HCT116 (cell line): ENCODE results near the gene TBK1. TPM values are rescaled to one million over a fixed set of nuclear protein-coding genes. Genes with fewer than 3 reads are reported as not detected.

ENCODE experiments used
- ATAC-seq: fragments of 200-7000 bp; cut with Tn5 transposase; 2 replicates; pipeline ENCODE4 v1.9.1; 2020; ENCODE audit warnings: mild to moderate bottlenecking, moderate library complexity
- Bru-seq: library from RNA; stranded (reverse); fragments of 400-500 nt; gene quantifications from one replicate; lab custom pipeline; 2021; lab: Mats Ljungman, UMichigan
- BruChase-seq, 2 experiments: library from RNA; stranded (reverse); fragments of 400-500 nt; gene quantifications; one replicate each; lab custom pipeline; 2021; lab: Mats Ljungman, UMichigan
- BruUV-seq: library from RNA; stranded (reverse); fragments of 400-500 nt; replicated peaks from 2 replicates; lab custom pipeline; 2021; lab: Mats Ljungman, UMichigan
- CTCF ChIA-PET: fragments of 300-600 bp; sonication (Branson Sonifier 250); formaldehyde crosslinking; loops from one replicate; lab custom pipeline; 2021; ENCODE audit warnings: antibody characterized with exemption; lab: Charles Lee
- POLR2A ChIA-PET: fragments of 300-600, 350-600 bp; sonication (Branson Sonifier 250); formaldehyde crosslinking; loops from one replicate; lab custom pipeline; 2021; ENCODE audit warnings: antibody characterized with exemption; lab: Charles Lee
- RAD21 ChIA-PET, 2 experiments: fragments of 300-600 bp; sonication (Branson Sonifier 250); formaldehyde crosslinking; loops; one replicate each; lab custom pipeline; 2023; ENCODE audit warnings: low total read pairs in 2 of 2; ENCODE audit not compliant: uncharacterized antibody in 2 of 2, unreplicated experiment in 2 of 2, low non-redundant PET in 1 of 2; lab: Charles Lee
- DNase-seq: peaks from one replicate; pipeline ENCODE4 v3.0.0-alpha.2; 2010; ENCODE audit warnings: low read depth, low spot score
- H2AFZ ChIP-seq: fragments of 200-600 bp; shearing (Covaris generic), sonication (generic); 2 replicates; pipeline ENCODE4 v1.6.1; 2017; ENCODE audit warnings: low read depth, mixed run types, mixed read lengths, antibody characterized with exemption, low read length; ENCODE audit not compliant: poor library complexity, severe bottlenecking
- H3K27ac ChIP-seq: 2 replicates; pipeline ENCODE4 v1.5.1; 2012; ENCODE audit warnings: low read depth, low read length
- H3K27me3 ChIP-seq: fragments of 200-600 bp; sonication (generic); 2 replicates; pipeline ENCODE4 v1.6.1; 2016; ENCODE audit warnings: mixed run types, low read length, mixed read lengths; ENCODE audit not compliant: insufficient read depth
- H3K36me3 ChIP-seq, 2 experiments: fragments of 200-500 bp in 1 of 2; fragments of 200-600 bp in 1 of 2; sonication (Bioruptor generic) in 1 of 2; sonication (generic) in 1 of 2; 2 replicates each; pipeline versions ENCODE4 v1.5.1 to v1.6.1; 2014 to 2016; ENCODE audit warnings: low read length in 2 of 2, inconsistent platforms in 1 of 2, mixed read lengths in 1 of 2, mixed run types in 1 of 2; ENCODE audit not compliant: insufficient read depth in 2 of 2, control insufficient read depth in 1 of 2
- H3K4me1 ChIP-seq, 2 experiments: fragments of 200-600 bp in 1 of 2; sonication (generic) in 1 of 2; 2 replicates each; pipeline versions ENCODE4 v1.5.1 to v1.6.1; 2012 to 2017; ENCODE audit warnings: low read length in 2 of 2, inconsistent platforms in 1 of 2, mild to moderate bottlenecking in 1 of 2, mixed read lengths in 1 of 2, mixed run types in 1 of 2, moderate library complexity in 1 of 2; ENCODE audit not compliant: insufficient read depth in 2 of 2, control insufficient read depth in 1 of 2
- H3K4me2 ChIP-seq: fragments of 200-600 bp; sonication (generic); 2 replicates; pipeline ENCODE4 v1.6.1; 2017; ENCODE audit warnings: mixed run types, low read length, mixed read lengths
- H3K4me3 ChIP-seq, 2 experiments: fragments of 200-600 bp in 1 of 2; sonication (generic) in 1 of 2; replicated peaks in 1 of 2; 2 replicates each; pipeline ENCODE4 v1.5.1; 2011 to 2016; ENCODE audit warnings: low read length in 2 of 2, control low read depth in 1 of 2, low read depth in 1 of 2, mild to moderate bottlenecking in 1 of 2, mixed read lengths in 1 of 2, mixed run types in 1 of 2
- H3K79me2 ChIP-seq: fragments of 200-600 bp; sonication (generic); 2 replicates; pipeline ENCODE4 v1.6.1; 2017; ENCODE audit warnings: mild to moderate bottlenecking, mixed run types, low read length, moderate library complexity, mixed read lengths; ENCODE audit not compliant: insufficient read depth
- H3K9ac ChIP-seq: fragments of 200-600 bp; sonication (generic); 2 replicates; pipeline ENCODE4 v1.6.1; 2016; ENCODE audit warnings: low read length, mixed read lengths
- H3K9me2 ChIP-seq: fragments of 200-600 bp; sonication (generic), shearing (Covaris generic); 2 replicates; pipeline ENCODE4 v1.6.1; 2017; ENCODE audit warnings: mixed run types, mild to moderate bottlenecking, moderate library complexity; ENCODE audit not compliant: insufficient read depth
- H3K9me3 ChIP-seq, 2 experiments: fragments of 200-500 bp in 1 of 2; fragments of 200-600 bp in 1 of 2; sonication (Bioruptor generic) in 1 of 2; sonication (generic) in 1 of 2; 2 replicates each; pipeline ENCODE4 v1.6.1; 2014 to 2017; ENCODE audit warnings: low read length in 2 of 2, mixed read lengths in 2 of 2, inconsistent platforms in 1 of 2, low read depth in 1 of 2, mild to moderate bottlenecking in 1 of 2, mixed run types in 1 of 2, moderate library complexity in 1 of 2; ENCODE audit not compliant: control insufficient read depth in 1 of 2, insufficient read depth in 1 of 2
- H4K20me1 ChIP-seq: fragments of 200-600 bp; sonication (generic), shearing (Covaris generic); 2 replicates; pipeline ENCODE4 v1.6.1; 2017; ENCODE audit warnings: mixed run types, mild to moderate bottlenecking, moderate library complexity; ENCODE audit not compliant: insufficient read depth
- ATF3 ChIP-seq: IDR thresholded peaks from 2 replicates; pipeline ENCODE4 v1.6.1; 2012
- EGR1 ChIP-seq: IDR thresholded peaks from 2 replicates; pipeline ENCODE4 v1.6.1; 2012; ENCODE audit warnings: low read depth
- ELF1 ChIP-seq: IDR thresholded peaks from 2 replicates; pipeline ENCODE4 v1.6.1; 2012; ENCODE audit warnings: low read depth, borderline replicate concordance
- MAX ChIP-seq: IDR thresholded peaks from 2 replicates; pipeline ENCODE4 v1.6.1; 2012
- POLR2A ChIP-seq: IDR thresholded peaks from 2 replicates; pipeline ENCODE4 v1.7.0; 2011; ENCODE audit warnings: borderline replicate concordance; ENCODE audit not compliant: insufficient read depth, insufficient read length; ENCODE audit errors: extremely low read depth
- POLR2AphosphoS5 ChIP-seq: IDR thresholded peaks from 2 replicates; pipeline ENCODE4 v1.6.1; 2011; ENCODE audit warnings: mild to moderate bottlenecking, low read depth, low read length, moderate library complexity
- SIN3A ChIP-seq: IDR thresholded peaks from 2 replicates; pipeline ENCODE4 v1.6.1; 2012; ENCODE audit warnings: low read depth
- SRF ChIP-seq: IDR thresholded peaks from 2 replicates; pipeline ENCODE4 v1.6.1; 2012; ENCODE audit warnings: low read depth
- YY1 ChIP-seq: IDR thresholded peaks from 2 replicates; pipeline ENCODE4 v1.6.1; 2011; ENCODE audit warnings: low read length, low read depth, moderate library complexity, mild to moderate bottlenecking; ENCODE audit not compliant: insufficient replicate concordance; ENCODE audit errors: extremely low read depth
- ZBTB33 ChIP-seq: IDR thresholded peaks from 2 replicates; pipeline ENCODE4 v1.6.1; 2011; ENCODE audit warnings: mild to moderate bottlenecking, low read length, moderate library complexity; ENCODE audit not compliant: insufficient replicate concordance; ENCODE audit errors: extremely low read depth
- ZFX ChIP-seq: fragments of 450-650 bp; IDR thresholded peaks from 2 replicates; pipeline ENCODE4 v1.6.1; 2017
- ZNF274 ChIP-seq: fragments of 200-500 bp; sonication (Bioruptor generic); IDR thresholded peaks from 2 replicates; pipeline ENCODE4 v1.6.1; 2014; ENCODE audit warnings: mild to moderate bottlenecking, low read depth, low read length, inconsistent platforms
- intact Hi-C: fragments of 100-400 bp; cut with micrococcal nuclease; formaldehyde crosslinking; loops from 2 replicates; pipeline ENCODE4 v1.10.0; 2022
- long read RNA-seq: library from polyadenylated mRNA; unstranded; transcript quantifications from one replicate; pipeline ENCODE4 v2.0.0, GENCODE V29; 2021; ENCODE audit not compliant: unreplicated experiment
- polyA plus RNA-seq: library from polyadenylated mRNA; unstranded; fragments of >200 nt; gene quantifications from 2 replicates; pipeline ENCODE4 v1.2.1, GENCODE V29; 2012; ENCODE audit warnings: missing spikeins
- total RNA-seq: library from RNA; stranded (reverse); gene quantifications from one replicate; pipeline ENCODE4 v1.2.1, GENCODE V29; 2021; ENCODE audit not compliant: unreplicated experiment

The TBK1 gene
- 27.0 TPM for total RNA-seq
- 5.3 and 7.3 TPM in 2 replicates for polyA plus RNA-seq
- Bru-seq, nascent RNA = percentile 89 among the genes with signal in this experiment
- BruChase-seq, experiment 1, labeled RNA remaining after a 6-hour chase = percentile 82 among the genes with signal in this experiment
- BruChase-seq, experiment 2, labeled RNA remaining after a 2-hour chase = percentile 86 among the genes with signal in this experiment
- long read RNA-seq, transcript TBK1-201 (21 exons, 3,256 nt) = major isoform, 70 of 102 reads
- long read RNA-seq, partial matches to known transcripts = 6 of 102 reads
- long read RNA-seq, other reads (novel, unspliced or antisense) = 26 of 102 reads

GRCh38 chr12:64451687-64452558, at the start of gene TBK1:
Gene TBK1, plus strand, starts transcription at chr12:64452120. Its CDS starts 3,751 bp downstream, at chr12:64455871.
- DNase-seq = peak; percentile 67
- BruUV-seq = no TSS peak

More at GRCh38 chr12:64451687-64452558, at the start of gene TBK1:
- Histone ChIP-seq H3K79me2 (peaks cover 54% of the 10 kb centered on the region), H3K27me3 (no peaks in the 10 kb centered on the region), H3K4me2 (peak within 1 kb of the TSS; percentile 84), H3K4me3 (peak within 1 kb of the TSS; percentile 86 to 90), H3K9me3 (no peaks in the 10 kb centered on the region), H3K9ac (peak within 1 kb of the TSS; percentile 87), H3K27ac (peak within 1 kb of the TSS; percentile 91), H3K9me2 (no peaks in the 10 kb centered on the region), H3K36me3 (peaks cover 7 to 14% of the 10 kb centered on the region in 2 experiments; a peak in 2 of 4 replicates), H4K20me1 (no peaks in the 10 kb centered on the region; the same call in 1 of the 2 replicates), H3K4me1 (peaks cover 7 to 21% of the 10 kb centered on the region in 2 experiments), H2AFZ (no peak within 1 kb of the TSS)
- POLR2A ChIA-PET = interaction anchor here (1.2 kb wide), 1 partner anchor 48 kb away, joined by 3 read pairs; the partner anchor contains the start of gene XPOT
- TF ChIP-seq SRF (no peak), ZNF274 (no peak), EGR1 (peak; percentile 87), ZFX (peak; percentile 94), YY1 (no peak), POLR2A (peak; percentile 52), ATF3 (no peak), MAX (peak; percentile 93), ZBTB33 (peak; percentile 20), POLR2AphosphoS5 (peak; percentile 71), ELF1 (peak; percentile 76), SIN3A (peak; percentile 70)
- ATAC-seq = peak; percentile 87
- CTCF ChIA-PET = no interaction called here
- intact Hi-C loops = loop anchor here (5.0 to 10.0 kb wide), 2 partner anchors 153 to 245 kb away; no protein-coding TSS in a partner anchor
- RAD21 ChIA-PET = no interaction called here
